ENCODE data around the gene GALK2. TPM values are rescaled to one million over a fixed set of nuclear protein-coding genes. Genes with fewer than 3 reads are reported as not detected.

GALK2 gene
- total and polyA plus RNA-seq, 2 experiments from 2014 or later, result 11.5 to 23.0 TPM

DNA sequence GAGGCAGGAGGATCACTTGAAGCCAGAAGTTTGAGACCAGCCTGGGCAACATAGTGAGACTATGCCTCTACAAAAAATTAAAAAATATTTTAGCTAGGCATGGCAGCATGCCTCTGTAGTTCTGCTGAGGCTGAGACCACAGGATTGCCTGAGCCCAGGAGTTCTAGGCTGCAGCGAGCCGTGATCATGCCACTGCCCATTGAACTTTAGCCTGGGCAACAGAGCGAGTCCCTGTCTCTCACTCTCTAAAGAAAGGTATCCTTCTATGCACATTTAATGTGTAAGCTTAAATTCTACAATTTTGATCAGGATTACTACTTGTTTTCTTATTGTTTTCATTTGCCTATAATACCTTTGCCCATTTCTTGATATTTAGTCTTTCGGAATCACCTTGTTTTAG is 26.8 kb downstream of the GALK2 start (continued):
- TF ChIP-seq EZH2 (IDR thresholded peaks at IDR 0.05; ENCODE audit: low read depth, unreplicated experiment) (no peak), ZNF331 (CRISPR knock-in tag; IDR thresholded peaks at IDR 0.05; ENCODE audit: low read depth) (no peak)
- TF ChIP-seq, protein P1, sequence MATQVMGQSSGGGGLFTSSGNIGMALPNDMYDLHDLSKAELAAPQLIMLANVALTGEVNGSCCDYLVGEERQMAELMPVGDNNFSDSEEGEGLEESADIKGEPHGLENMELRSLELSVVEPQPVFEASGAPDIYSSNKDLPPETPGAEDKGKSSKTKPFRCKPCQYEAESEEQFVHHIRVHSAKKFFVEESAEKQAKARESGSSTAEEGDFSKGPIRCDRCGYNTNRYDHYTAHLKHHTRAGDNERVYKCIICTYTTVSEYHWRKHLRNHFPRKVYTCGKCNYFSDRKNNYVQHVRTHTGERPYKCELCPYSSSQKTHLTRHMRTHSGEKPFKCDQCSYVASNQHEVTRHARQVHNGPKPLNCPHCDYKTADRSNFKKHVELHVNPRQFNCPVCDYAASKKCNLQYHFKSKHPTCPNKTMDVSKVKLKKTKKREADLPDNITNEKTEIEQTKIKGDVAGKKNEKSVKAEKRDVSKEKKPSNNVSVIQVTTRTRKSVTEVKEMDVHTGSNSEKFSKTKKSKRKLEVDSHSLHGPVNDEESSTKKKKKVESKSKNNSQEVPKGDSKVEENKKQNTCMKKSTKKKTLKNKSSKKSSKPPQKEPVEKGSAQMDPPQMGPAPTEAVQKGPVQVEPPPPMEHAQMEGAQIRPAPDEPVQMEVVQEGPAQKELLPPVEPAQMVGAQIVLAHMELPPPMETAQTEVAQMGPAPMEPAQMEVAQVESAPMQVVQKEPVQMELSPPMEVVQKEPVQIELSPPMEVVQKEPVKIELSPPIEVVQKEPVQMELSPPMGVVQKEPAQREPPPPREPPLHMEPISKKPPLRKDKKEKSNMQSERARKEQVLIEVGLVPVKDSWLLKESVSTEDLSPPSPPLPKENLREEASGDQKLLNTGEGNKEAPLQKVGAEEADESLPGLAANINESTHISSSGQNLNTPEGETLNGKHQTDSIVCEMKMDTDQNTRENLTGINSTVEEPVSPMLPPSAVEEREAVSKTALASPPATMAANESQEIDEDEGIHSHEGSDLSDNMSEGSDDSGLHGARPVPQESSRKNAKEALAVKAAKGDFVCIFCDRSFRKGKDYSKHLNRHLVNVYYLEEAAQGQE (IDR thresholded peaks at IDR 0.05; ENCODE audit: unreplicated experiment), result no peak

DNA sequence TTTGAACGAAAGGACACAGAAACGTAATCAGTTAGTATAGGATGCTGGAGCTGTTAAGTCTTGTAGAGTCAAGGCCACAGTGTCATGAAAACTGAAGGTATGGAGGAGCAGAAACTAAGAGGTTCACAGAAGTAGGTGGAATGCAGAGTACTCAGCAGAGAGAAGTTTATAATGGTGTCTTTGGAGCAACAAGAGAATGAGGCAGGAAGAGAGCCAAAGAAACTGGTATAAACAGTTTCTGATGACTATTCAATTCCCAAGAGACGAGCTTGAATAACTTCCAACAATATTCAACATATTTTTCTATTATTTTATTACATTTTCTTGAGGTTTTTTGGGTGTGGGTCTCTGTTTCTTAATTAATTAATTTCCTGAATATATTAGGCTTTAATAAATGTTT is 29.6 kb downstream of the GALK2 start:
- H3K9me3 Mint-ChIP-seq, result peaks cover under 1% of the 10 kb centered on the region; the same call in 1 of the 3 replicates
- TF ChIP-seq CREB1 (CRISPR knock-in tag; IDR thresholded peaks at IDR 0.05; ENCODE audit: low read depth) (no peak), NANOG (IDR thresholded peaks at IDR 0.05; ENCODE audit: borderline replicate concordance) (no peak), EZH2phosphoT487 (IDR thresholded peaks at IDR 0.05; ENCODE audit: unreplicated experiment) (no peak), ZNF114 (CRISPR knock-in tag; IDR thresholded peaks at IDR 0.05) (no peak), POLR2AphosphoS5 (IDR thresholded peaks at IDR 0.05; ENCODE audit: low read depth) (no peak), ZNF331 (CRISPR knock-in tag; IDR thresholded peaks at IDR 0.05; ENCODE audit: low read depth) (no peak)
- TF ChIP-seq, protein P2, sequence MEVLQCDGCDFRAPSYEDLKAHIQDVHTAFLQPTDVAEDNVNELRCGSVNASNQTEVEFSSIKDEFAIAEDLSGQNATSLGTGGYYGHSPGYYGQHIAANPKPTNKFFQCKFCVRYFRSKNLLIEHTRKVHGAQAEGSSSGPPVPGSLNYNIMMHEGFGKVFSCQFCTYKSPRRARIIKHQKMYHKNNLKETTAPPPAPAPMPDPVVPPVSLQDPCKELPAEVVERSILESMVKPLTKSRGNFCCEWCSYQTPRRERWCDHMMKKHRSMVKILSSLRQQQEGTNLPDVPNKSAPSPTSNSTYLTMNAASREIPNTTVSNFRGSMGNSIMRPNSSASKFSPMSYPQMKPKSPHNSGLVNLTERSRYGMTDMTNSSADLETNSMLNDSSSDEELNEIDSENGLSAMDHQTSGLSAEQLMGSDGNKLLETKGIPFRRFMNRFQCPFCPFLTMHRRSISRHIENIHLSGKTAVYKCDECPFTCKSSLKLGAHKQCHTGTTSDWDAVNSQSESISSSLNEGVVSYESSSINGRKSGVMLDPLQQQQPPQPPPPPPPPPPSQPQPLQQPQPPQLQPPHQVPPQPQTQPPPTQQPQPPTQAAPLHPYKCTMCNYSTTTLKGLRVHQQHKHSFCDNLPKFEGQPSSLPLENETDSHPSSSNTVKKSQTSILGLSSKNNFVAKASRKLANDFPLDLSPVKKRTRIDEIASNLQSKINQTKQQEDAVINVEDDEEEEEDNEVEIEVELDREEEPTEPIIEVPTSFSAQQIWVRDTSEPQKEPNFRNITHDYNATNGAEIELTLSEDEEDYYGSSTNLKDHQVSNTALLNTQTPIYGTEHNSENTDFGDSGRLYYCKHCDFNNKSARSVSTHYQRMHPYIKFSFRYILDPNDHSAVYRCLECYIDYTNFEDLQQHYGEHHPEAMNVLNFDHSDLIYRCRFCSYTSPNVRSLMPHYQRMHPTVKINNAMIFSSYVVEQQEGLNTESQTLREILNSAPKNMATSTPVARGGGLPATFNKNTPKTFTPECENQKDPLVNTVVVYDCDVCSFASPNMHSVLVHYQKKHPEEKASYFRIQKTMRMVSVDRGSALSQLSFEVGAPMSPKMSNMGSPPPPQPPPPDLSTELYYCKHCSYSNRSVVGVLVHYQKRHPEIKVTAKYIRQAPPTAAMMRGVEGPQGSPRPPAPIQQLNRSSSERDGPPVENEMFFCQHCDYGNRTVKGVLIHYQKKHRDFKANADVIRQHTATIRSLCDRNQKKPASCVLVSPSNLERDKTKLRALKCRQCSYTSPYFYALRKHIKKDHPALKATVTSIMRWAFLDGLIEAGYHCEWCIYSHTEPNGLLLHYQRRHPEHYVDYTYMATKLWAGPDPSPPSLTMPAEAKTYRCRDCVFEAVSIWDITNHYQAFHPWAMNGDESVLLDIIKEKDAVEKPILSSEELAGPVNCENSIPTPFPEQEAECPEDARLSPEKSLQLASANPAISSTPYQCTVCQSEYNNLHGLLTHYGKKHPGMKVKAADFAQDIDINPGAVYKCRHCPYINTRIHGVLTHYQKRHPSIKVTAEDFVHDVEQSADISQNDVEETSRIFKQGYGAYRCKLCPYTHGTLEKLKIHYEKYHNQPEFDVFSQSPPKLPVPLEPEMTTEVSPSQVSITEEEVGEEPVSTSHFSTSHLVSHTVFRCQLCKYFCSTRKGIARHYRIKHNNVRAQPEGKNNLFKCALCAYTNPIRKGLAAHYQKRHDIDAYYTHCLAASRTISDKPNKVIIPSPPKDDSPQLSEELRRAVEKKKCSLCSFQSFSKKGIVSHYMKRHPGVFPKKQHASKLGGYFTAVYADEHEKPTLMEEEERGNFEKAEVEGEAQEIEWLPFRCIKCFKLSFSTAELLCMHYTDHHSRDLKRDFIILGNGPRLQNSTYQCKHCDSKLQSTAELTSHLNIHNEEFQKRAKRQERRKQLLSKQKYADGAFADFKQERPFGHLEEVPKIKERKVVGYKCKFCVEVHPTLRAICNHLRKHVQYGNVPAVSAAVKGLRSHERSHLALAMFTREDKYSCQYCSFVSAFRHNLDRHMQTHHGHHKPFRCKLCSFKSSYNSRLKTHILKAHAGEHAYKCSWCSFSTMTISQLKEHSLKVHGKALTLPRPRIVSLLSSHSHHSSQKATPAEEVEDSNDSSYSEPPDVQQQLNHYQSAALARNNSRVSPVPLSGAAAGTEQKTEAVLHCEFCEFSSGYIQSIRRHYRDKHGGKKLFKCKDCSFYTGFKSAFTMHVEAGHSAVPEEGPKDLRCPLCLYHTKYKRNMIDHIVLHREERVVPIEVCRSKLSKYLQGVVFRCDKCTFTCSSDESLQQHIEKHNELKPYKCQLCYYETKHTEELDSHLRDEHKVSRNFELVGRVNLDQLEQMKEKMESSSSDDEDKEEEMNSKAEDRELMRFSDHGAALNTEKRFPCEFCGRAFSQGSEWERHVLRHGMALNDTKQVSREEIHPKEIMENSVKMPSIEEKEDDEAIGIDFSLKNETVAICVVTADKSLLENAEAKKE (CRISPR knock-in tag; IDR thresholded peaks at IDR 0.05), result no peak
- TF ChIP-seq, protein P3, sequence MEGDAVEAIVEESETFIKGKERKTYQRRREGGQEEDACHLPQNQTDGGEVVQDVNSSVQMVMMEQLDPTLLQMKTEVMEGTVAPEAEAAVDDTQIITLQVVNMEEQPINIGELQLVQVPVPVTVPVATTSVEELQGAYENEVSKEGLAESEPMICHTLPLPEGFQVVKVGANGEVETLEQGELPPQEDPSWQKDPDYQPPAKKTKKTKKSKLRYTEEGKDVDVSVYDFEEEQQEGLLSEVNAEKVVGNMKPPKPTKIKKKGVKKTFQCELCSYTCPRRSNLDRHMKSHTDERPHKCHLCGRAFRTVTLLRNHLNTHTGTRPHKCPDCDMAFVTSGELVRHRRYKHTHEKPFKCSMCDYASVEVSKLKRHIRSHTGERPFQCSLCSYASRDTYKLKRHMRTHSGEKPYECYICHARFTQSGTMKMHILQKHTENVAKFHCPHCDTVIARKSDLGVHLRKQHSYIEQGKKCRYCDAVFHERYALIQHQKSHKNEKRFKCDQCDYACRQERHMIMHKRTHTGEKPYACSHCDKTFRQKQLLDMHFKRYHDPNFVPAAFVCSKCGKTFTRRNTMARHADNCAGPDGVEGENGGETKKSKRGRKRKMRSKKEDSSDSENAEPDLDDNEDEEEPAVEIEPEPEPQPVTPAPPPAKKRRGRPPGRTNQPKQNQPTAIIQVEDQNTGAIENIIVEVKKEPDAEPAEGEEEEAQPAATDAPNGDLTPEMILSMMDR (conservative IDR thresholded peaks at IDR 0.05; ENCODE audit: low read depth in 2 of 2), result no peak
- TF ChIP-seq, protein P4, sequence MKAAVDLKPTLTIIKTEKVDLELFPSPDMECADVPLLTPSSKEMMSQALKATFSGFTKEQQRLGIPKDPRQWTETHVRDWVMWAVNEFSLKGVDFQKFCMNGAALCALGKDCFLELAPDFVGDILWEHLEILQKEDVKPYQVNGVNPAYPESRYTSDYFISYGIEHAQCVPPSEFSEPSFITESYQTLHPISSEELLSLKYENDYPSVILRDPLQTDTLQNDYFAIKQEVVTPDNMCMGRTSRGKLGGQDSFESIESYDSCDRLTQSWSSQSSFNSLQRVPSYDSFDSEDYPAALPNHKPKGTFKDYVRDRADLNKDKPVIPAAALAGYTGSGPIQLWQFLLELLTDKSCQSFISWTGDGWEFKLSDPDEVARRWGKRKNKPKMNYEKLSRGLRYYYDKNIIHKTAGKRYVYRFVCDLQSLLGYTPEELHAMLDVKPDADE (IDR thresholded peaks at IDR 0.05), result no peak
- Histone ChIP-seq H3K36me3 (ENCODE audit: insufficient read depth) (no peaks in the 10 kb centered on the region), H3K4me3 (no peak overlapping the region), H3K27ac (ENCODE audit: low read depth) (no peak overlapping the region), H3K79me2 (replicated peaks; ENCODE audit: insufficient read depth) (peaks cover 8% of the 10 kb centered on the region), H3K4me2 (no peak overlapping the region), H3K27me3 (ENCODE audit: insufficient read depth) (no peaks in the 10 kb centered on the region), H3K9me2 (ENCODE audit: insufficient read depth) (no peaks in the 10 kb centered on the region), H3K4me1 (ENCODE audit: insufficient read depth) (no peaks in the 10 kb centered on the region), H3F3A (replicated peaks; ENCODE audit: low read depth) (no peaks in the 10 kb centered on the region), H4K20me1 (replicated peaks; ENCODE audit: insufficient read depth) (no peaks in the 10 kb centered on the region), H2AFZ (no peak overlapping the region)
- H3K4me3 Mint-ChIP-seq, result no peak overlapping the region
- peaks cover 5% of the 10 kb centered on the region; the same call in 2 of the 3 replicates for H3K4me1 Mint-ChIP-seq
- DNase-seq (ENCODE audit: low spot score), result no peak
- no peaks in the 10 kb centered on the region for H3K27me3 Mint-ChIP-seq (ENCODE audit: insufficient read depth, low read depth, poor library complexity)
- H3K36me3 Mint-ChIP-seq (ENCODE audit: low read depth), result peaks cover 8% of the 10 kb centered on the region
- H3K27ac Mint-ChIP-seq, result no peak overlapping the region
- ATAC-seq, result no peak
